BJ (cell line): ENCODE measurements around the gene TMEM217. TPM values are rescaled to one million over a fixed set of nuclear protein-coding genes. Genes with fewer than 3 reads are reported as not detected.

Experiments used
- CTCF ChIA-PET: fragments of 350-600 bp; formaldehyde crosslinking; extraction: SDS; loops from one replicate; lab custom pipeline; 2021; ENCODE audit warnings: antibody characterized with exemption, inconsistent platforms; lab: Yijun Ruan, JAX
- POLR2A ChIA-PET: fragments of 300-600 bp; sonication (Branson Sonifier 250); formaldehyde crosslinking; extraction: SDS; loops from one replicate; lab custom pipeline; 2021; ENCODE audit warnings: antibody characterized with exemption; lab: Charles Lee
- DNase-seq: peaks from one replicate; pipeline ENCODE4 v3.0.0-alpha.2; 2011; ENCODE audit warnings: low read depth
- H3K27me3 ChIP-seq: 2 replicates; pipeline ENCODE4 v1.6.0; 2011; ENCODE audit warnings: low read length; ENCODE audit not compliant: control insufficient read depth, insufficient read depth
- H3K36me3 ChIP-seq: 2 replicates; pipeline ENCODE4 v1.5.1; 2011; ENCODE audit warnings: low read length; ENCODE audit not compliant: control insufficient read depth, insufficient read depth
- H3K4me3 ChIP-seq: 2 replicates; pipeline ENCODE4 v1.5.1; 2011; ENCODE audit warnings: low read depth, mild to moderate bottlenecking, control low read depth, low read length
- polyA plus RNA-seq: library from polyadenylated mRNA; depleted of rRNA; stranded (reverse); fragments of >200 nt; gene quantifications from 2 replicates; pipeline ENCODE4 v1.2.3, GENCODE V29; 2011
- TF ChIP-seq, protein P1 (sequence below): IDR thresholded peaks from 2 replicates; pipeline ENCODE4 v1.5.1; 2011; ENCODE audit warnings: low read depth, mild to moderate bottlenecking, control low read depth, inconsistent platforms, low read length, moderate library complexity; ENCODE audit not compliant: insufficient read depth

Gene TMEM217
- polyA plus RNA-seq, 1 experiment: 2.3 TPM

DNA sequence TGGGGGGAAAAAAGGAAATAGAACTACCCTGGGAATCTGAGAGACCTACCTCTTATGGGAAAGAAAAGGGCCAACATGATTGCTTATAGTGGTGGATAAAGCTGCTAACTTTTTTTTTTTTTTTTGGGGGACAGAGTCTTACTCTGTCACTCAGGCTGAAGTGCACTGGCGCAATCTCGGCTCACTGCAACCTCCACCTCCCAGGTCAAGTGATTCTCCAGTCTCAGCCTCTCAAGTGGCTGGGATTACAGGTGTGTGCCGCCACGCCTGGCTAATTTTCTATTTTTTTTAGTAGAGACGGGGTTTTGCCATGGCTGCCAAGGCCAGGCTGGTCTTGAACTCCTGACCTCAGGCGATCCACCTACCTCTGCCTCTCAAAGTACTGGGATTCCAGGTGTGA, 39.9 kb downstream of the TMEM217 start:
- POLR2A ChIA-PET: no interaction called here
- Histone ChIP-seq H3K27me3 (no peaks in the 10 kb centered on the region), H3K4me3 (no peak overlapping the region), H3K36me3 (no peaks in the 10 kb centered on the region)
- TF ChIP-seq, protein P1, sequence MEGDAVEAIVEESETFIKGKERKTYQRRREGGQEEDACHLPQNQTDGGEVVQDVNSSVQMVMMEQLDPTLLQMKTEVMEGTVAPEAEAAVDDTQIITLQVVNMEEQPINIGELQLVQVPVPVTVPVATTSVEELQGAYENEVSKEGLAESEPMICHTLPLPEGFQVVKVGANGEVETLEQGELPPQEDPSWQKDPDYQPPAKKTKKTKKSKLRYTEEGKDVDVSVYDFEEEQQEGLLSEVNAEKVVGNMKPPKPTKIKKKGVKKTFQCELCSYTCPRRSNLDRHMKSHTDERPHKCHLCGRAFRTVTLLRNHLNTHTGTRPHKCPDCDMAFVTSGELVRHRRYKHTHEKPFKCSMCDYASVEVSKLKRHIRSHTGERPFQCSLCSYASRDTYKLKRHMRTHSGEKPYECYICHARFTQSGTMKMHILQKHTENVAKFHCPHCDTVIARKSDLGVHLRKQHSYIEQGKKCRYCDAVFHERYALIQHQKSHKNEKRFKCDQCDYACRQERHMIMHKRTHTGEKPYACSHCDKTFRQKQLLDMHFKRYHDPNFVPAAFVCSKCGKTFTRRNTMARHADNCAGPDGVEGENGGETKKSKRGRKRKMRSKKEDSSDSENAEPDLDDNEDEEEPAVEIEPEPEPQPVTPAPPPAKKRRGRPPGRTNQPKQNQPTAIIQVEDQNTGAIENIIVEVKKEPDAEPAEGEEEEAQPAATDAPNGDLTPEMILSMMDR: no peak
- DNase-seq: no peak
- CTCF ChIA-PET: interaction anchor here (15.6 kb wide), 1 partner anchor 192 kb away, joined by 588 read pairs; no protein-coding TSS in a partner anchor

DNA sequence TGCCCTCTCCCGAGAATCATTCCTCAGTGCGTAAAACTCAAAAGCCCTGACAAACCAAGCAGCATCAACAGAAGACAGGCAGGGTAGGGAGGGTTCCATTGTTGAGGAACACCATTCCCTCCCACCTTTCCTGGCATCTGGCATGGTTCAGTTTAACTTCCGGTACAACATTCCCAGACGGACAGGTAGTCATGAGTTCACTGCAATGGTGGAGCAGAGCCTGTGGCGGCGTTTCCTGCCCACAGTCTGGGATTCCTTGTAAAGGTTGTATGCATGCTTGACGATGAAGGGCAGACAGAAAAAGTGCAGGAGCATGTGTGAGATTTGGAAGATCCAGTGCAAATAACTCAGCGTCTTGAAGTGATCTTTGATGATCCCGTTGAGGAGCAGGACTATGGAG, 45.7 kb downstream of the TMEM217 start:
- ChIA-PET POLR2A (no interaction called here), CTCF (interaction anchor here (1.4 to 15.6 kb wide), 6 partner anchors 8 to 447 kb away, joined by 4 to 588 read pairs (median 10); no protein-coding TSS in a partner anchor)
- DNase-seq: no peak
- no peaks in the 10 kb centered on the region; the same call in 1 of the 2 replicates for H3K27me3 ChIP-seq
- H3K4me3 ChIP-seq: no peak overlapping the region
- TF ChIP-seq, protein P1: no peak
- no peaks in the 10 kb centered on the region for H3K36me3 ChIP-seq

DNA sequence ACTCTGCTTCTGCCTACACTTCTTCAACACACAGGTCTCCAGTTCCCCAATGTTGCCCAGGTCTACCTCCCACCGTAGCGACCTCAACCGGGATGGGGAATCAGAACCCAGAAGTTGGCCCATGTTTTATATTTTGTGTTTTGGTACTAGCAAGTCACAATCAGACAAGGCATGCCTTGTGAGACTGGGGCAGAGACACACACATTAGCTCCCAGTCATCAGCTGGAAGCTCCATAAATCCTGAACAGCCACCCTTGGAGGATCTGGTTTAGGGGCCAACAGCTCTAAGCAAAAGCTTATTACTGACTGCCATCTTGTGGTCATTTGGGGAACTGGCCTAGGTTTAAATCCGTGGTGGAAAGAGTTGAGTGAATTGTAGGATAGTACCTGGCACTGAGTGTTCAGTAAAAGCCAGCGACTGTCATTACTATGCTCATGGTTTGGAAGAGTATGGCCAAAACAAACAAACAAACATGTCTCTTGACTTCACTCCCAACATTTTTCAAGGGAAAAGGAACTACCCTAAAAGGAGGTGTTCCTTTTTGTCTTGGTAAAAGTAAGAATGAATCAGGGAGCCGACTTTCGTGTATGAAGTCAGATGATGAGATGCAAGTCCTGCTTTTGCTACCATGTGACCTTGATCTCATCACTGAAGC, 47.5 kb downstream of the TMEM217 start:
- POLR2A ChIA-PET: interaction anchor here (0.6 to 1.1 kb wide), 2 partner anchors 181 to 192 kb away, joined by 3 read pairs; no protein-coding TSS in a partner anchor
- H3K27me3 ChIP-seq: no peaks in the 10 kb centered on the region; the same call in 1 of the 2 replicates
- H3K36me3 ChIP-seq: no peaks in the 10 kb centered on the region
- CTCF ChIA-PET: interaction anchor here (0.7 to 15.6 kb wide), 33 partner anchors 10 to 451 kb away, joined by 3 to 588 read pairs (median 4); no protein-coding TSS in a partner anchor
- no peak overlapping the region for H3K4me3 ChIP-seq
- TF ChIP-seq, protein P1: peak; percentile 88
- no peak for DNase-seq

DNA sequence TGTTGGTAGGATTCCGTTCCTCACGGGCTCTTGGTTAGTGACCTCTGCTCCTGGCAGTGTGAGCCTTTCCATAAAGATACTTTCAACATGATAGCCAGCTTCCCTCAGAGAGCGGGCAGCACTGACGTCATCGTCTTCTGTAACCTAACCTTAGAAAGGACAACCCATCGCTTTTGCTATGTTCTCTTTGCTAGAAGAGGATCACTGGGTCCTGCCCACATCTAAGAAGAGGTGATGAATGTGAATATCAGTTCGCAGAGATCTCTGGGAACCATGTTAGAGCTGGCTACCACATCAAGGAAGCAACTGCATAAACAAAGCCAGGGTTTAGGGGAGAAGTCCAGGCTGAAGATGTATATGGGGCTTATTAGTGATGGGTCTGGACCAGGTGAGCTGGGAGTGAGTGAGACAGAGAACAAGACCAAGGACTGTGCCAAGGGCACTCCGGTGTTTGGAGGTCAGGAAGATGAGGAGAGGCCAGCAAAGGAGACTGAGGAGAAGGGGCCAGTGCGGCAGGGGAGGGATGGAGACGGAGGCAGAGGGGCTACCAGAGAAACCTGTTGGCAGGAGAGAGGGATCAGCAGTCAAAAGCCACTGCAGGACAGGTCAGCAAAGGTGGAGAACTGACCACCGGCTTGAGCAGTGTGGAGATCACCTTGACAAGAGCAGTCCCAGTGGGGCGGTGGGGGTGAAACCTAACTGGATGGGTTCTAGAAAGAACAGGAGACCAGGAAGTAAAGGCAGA, 48.3 kb downstream of the TMEM217 start:
- ChIA-PET CTCF (interaction anchor here (0.7 to 15.6 kb wide), 39 partner anchors 9 to 450 kb away, joined by 3 to 588 read pairs (median 4); no protein-coding TSS in a partner anchor), POLR2A (interaction anchor here (0.6 to 1.1 kb wide), 2 partner anchors 181 to 191 kb away, joined by 3 read pairs; no protein-coding TSS in a partner anchor)
- no peak for DNase-seq
- Histone ChIP-seq H3K27me3 (no peaks in the 10 kb centered on the region; the same call in 1 of the 2 replicates), H3K4me3 (no peak overlapping the region), H3K36me3 (no peaks in the 10 kb centered on the region)
- TF ChIP-seq, protein P1: no peak

DNA sequence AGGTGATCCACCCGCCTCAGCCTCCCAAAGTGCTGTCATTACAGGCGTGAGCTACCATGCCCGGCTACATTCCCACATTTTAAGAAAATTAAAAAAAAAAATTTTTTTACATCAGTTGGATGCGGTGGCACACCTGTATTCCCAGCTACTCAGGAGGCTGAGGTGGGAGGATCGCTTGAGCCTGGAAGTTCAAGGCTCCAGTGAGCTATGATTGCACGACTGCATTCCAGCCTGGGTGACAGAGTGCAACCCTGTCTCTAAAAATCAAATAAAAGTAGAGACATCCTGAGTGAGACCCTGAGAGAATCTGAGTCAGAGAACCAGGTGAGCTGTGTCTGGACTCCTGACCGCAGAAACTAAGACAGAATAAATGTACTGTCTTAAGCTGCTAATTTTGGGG, 49.2 kb downstream of the TMEM217 start:
- TF ChIP-seq, protein P1: no peak
- Histone ChIP-seq H3K4me3 (no peak overlapping the region), H3K36me3 (no peaks in the 10 kb centered on the region), H3K27me3 (no peaks in the 10 kb centered on the region; the same call in 1 of the 2 replicates)
- POLR2A ChIA-PET: no interaction called here
- CTCF ChIA-PET: interaction anchor here (0.6 to 15.6 kb wide), 18 partner anchors 10 to 443 kb away, joined by 3 to 588 read pairs (median 4); no protein-coding TSS in a partner anchor
- no peak for DNase-seq
